HT1080 (cell line): ENCODE measurements around the gene ACRV1. TPM values are rescaled to one million over a fixed set of nuclear protein-coding genes. Genes with fewer than 3 reads are reported as not detected.
"Not testable (repeated sequence)": the region's sequence is repeated elsewhere in the genome, so short reads cannot be mapped to it uniquely, and the experiment has no call there.

Experiments used
- DNase-seq: peaks from one replicate; pipeline ENCODE4 v3.0.0-alpha.2; 2015; ENCODE audit warnings: low read depth
- polyA plus RNA-seq, 2 experiments: library from polyadenylated mRNA; depleted of rRNA; stranded (reverse); fragments of >200 nt; gene quantifications; 2 replicates each; pipeline ENCODE4 v1.2.3, GENCODE V29; 2015
- total RNA-seq: library from RNA; depleted of rRNA; stranded (reverse); fragments of >200 nt; shearing (Covaris generic); gene quantifications from 2 replicates; pipeline ENCODE4 v1.2.3, GENCODE V29; 2014; rRNA removed

The ACRV1 gene, protein sequence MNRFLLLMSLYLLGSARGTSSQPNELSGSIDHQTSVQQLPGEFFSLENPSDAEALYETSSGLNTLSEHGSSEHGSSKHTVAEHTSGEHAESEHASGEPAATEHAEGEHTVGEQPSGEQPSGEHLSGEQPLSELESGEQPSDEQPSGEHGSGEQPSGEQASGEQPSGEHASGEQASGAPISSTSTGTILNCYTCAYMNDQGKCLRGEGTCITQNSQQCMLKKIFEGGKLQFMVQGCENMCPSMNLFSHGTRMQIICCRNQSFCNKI
- total RNA-seq: 0.10 TPM in 1 of 2 replicates, not detected in the other
- polyA plus RNA-seq (2015; cell fraction: cytosol; rRNA removed): not detected in 2 replicates
- polyA plus RNA-seq (2015; cell fraction: nucleus; rRNA removed): 0.29 TPM in 1 of 2 replicates, not detected in the other

DNA sequence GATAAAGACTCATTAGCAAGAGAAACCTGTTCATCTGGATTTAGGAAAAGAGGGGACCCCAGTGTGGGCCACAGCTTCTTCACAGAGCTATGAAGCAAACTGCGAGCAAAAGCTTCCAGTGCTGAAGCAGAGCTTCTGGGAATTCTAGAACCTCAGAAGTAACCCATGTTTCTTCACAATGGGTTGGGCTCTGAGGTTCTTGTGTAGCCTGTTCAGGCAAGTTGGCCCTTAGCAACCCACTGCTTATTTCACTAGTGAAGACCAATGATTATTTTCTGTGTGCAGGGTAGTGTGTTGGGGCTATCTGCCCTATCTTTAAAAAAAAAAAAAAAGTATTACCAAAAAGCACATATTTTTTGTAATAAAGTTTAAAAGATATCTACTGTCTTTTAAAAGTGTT lies at the start of gene ACRV1:
Gene ACRV1, minus strand, starts transcription at position 101 of the 400 bp plus-strand sequence. Its CDS starts 67 bp downstream, at position 34.
- DNase-seq: no peak

DNA sequence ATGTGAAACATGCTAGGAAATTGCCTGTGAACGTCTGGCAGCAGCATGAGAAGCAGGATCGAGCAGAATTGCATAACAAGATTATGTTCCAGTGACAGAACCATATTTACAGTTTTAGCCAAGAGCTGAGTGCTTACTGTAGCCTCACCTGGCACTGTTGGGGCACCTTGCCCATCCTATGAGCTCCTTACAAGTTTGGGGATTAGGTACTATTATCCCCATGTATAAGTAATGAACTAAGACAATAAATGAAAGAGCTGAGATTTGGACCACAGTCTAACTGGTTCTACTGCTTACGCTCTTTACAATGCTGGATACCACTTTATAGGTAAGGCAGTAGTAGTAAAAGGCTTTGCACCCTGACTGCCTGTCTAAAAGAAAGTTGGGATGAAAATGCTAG lies 48.3 kb upstream of the ACRV1 start:
- no peak for DNase-seq

DNA sequence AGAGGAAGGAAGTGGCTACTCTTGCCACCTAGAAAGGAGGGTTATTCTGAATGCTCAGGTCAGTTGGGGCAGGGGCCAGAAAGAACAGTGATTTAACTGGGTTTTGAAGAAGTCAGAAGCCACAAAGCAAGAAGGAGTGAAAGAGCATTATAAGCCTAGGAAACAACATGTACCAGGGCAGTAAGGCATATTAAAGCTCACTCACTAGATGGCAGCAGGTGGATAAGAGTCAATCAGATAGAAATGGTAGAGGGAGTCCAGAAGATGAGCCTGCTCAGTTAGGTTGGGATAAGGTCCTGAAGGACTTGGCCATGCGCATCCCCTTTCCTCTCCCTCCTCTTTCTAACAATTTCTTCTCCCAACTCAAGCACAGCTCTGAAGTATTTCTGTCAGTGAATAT lies 43.5 kb upstream of the ACRV1 start:
- peak; percentile 29 for DNase-seq

DNA sequence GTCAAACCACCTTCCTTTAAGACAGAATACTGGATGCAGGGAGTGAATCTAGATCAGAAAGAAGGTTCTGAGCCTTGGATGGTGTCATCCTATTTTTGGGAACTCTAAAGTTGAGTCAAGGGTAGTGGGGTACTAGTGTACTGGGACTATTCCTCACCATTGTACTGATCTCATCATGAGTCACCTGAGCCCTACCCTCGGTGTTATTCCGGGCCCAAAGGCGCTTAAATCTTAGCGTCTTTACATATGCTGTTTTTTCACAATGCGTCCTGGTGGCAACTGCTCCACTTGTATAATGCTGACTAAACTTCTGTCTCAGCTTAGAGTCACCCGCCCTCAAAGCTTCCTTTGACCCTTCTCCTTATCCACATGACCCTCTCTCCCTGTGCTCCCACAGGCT lies 40.1 kb upstream of the ACRV1 start:
- DNase-seq: peak; percentile 75

DNA sequence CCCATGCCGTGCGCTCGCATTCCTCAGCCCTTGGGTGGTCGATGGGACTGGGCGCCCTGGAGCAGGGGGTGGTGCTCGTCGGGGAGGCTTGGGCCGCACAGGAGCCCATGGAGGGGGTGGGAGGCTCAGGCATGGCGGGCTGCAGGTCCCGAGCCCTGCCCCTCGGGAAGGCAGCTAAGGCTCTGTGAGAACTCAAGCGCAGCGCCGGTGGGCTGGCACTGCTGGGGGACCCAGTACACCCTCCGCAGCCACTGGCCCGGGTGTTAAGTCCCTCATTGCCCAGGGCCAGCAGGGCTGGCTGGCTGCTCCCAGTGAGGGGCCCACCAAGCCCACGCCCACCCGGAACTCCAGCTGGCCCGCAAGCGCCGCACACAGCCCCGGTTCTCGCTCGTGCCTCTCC lies 24.0 kb upstream of the ACRV1 start:
- not testable (repeated sequence) for DNase-seq

DNA sequence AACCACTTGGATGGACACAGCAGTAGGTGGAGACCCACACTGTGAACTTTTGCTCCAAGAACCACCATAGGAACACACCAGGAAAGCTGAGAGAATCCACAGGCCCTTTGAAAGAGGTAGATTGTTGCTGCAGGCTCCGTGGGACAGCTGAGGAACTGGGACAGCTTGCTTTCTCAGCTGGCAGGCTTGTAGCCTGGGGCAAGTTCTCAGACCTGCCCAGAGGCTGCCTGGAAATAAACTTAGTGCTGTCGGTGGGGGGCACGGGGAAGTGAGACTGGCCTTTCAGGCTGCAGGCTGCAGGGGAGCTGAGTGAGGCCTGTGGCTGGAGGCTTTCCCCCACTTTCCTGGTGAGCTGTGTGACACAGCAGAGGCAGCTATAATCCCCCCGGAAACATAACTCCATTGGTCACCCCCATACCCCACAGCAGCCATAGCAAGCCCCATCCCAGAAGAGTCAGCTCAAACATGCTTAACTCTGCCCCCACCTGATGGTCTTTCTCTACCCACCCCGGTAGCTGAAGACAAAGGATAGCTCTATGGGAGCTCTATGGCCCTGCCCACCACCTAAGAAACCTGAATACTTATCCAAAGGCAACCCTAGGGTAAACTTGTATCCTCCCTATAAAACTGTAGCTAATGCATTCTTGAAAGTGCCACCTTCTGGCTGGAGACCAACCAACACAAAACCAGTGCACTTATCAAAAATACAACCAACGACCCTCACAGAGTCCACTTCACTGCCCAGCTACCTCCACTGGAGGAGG lies 21.4 kb upstream of the ACRV1 start:
- DNase-seq: no peak

DNA sequence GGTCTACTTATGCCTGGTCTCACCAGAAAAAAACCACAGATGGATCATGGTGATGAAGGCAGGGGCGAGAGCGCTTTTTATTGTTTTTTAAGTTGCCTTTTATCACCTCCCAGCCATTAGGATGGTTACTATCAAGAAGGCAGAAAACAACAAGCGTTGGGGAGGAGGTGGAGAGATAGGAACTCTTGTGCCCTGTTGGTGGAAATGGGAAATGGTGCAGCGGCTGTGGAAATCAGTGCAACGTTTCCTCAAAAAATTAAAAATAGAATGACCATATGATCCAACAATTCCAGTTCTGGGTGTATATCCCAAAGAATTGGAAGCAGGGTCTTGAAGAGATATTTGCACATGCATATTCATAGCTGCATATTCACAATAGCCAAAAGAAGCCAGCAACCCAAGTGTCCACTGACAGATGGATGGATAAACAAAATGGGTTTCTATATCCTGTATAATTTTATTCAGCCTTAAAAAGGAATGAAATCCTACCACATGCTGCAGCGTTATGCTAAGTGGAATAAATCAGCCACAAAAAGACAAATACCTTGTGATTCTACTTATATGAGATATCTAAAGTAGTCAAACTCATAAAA lies 20.5 kb upstream of the ACRV1 start:
- DNase-seq: no peak

DNA sequence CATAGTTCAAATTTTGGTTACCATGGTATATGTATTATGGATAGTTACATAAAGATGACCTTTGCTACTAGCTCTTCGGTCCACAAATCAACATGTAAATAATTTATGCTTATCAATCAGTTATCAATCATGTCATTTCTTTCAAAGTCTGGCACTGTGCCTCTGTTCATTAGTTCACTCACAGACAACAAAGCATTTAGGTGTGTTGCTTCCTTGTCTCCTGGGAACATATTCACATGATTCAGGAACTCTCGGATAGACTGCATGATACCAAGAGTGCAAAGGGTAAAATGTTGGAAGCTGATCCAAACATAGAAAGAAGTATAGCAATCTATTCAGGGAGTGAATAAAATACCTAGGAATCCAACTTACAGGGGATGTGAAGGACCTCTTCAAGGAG lies 14.3 kb upstream of the ACRV1 start:
- DNase-seq: no peak

DNA sequence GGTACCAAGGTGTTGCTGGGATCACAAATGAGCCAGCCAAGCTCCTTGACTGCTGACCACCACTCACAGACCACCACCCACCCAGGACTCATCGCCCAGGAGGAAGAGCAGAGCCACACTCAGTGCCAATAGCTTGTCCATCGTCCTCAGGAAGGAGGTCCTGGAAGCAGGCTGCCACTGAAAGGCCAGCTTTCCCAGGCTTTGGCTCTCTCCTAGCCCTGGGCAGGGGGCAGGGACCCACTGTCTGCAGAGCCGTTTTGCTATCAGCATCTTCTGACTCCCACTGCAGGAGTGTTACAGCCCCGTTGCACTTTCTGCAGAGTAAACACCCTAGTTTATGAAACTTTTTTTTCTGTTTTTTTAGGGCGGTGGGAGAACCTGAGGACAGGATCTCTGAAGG lies 12.2 kb upstream of the ACRV1 start:
- no peak for DNase-seq

DNA sequence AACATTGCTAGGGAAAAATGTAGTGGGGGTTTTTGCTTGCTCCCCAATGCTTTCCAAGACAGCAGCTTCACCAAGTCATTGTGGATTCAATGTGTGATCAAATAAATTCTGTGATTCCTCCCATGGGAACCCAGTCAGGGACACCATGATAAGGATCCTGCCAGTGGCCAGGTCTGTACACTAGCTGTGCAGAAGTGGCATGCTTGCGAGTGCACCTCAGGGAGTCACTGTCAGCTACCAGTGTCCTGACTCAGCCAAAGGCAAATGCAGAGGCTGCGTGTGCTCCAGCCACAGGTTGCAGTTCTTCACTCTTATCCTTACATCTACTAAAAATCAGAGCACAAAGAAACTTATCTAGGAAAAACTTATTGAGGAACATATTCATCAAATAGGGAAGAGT lies 9.4 kb upstream of the ACRV1 start:
- no peak for DNase-seq

DNA sequence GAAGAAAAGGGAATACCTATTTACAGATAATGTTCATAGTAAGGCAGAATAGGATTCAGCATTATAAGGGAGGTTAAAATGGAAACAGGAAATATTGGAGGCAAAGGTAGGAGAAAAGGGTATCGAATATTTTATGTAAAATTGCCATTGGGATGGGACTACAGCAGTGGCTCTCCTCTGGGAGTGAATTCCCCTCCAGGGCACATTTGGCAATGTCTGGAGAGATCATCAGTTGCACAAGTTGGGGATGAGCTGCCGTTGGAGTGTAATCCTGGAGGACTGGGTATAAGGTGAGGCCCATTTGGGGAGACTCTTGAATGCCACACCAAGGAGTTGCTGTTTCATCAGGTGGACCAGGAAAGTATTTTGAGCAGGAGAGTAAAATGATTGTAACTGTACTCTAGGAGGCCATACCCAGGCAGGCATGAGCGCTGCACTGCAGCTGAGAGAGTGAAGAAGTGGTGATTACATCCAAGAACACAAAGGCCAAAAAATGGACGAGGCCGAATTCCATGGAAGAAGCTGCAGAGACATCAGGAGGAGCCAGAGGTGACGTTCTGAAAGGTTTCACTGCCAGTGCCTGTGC lies 8.7 kb upstream of the ACRV1 start:
- DNase-seq: no peak

DNA sequence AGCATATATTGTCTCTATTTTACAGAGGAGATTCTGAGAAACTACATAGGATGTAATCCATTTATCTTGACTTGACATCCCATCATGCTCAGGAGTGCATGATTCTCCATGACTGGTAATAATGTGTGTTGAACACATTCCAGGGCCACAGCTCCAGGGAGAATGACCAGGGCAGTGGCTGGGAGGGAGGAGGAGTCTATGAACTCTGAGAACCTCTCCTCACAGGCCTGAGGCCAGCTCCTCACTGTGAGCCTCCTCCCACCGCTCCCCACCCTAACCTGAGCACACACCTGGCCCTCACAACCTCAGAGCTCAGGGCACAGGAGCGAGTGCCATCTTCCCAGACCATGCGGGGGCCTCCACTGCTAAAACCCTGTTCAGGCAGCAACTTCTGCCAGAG lies 8.0 kb upstream of the ACRV1 start:
- no peak for DNase-seq

DNA sequence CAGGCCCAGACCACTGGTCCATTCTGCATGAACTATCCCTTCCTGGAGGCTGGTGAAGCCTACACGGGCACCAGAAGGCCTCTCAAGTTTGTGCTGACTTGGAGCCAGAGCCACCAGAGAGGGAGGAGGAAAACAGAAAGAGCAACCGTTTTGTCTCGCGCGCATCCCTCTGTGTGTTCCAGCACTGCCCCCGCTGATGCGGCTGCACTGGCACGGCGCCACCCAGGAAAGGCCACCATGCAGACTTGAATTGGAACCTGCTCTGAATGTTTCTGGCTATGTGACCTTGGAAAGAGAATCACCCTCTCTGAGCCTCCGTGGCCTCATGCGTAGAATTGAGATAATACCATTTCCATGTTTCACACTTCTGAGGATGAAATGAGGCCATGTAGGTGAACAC lies 7.4 kb upstream of the ACRV1 start:
- DNase-seq: no peak

DNA sequence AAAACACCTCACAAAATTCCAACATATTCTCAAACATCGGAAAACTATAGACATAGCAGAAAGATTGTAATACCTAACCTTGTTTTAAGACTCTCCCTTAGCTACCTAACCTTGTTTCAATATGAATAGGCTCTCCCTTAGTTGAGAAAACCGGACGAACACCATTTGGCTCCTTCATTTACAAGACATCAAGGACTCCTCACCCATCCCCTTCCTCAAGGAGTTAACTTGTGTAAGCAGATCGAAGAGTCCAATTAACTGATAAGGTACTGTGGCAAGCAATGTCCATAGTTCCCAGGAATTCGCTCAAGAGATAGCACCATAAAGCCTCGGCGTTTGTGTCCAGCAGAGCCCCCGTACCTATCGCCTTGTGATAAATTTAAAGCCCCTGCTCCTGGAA lies 4.6 kb upstream of the ACRV1 start:
- DNase-seq: no peak

DNA sequence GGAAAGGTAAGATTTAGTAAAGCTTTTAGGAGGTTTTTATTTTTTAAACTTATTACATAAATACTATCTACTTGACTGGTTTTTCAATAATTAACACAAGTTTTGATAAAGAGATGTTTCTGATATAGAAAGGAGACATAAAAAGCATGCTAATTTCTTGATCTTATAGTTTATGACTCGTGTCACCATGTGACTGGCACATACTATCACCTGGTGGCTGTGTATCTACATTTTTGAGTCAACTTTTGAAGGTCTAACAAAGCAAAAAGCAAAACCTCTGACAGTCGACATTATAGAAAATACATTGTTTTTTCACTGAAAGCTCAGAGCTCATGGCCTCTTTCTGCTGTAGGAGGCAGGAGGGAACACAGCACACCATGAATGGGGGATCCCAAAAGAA lies 810 bp downstream of the ACRV1 start:
- no peak for DNase-seq

DNA sequence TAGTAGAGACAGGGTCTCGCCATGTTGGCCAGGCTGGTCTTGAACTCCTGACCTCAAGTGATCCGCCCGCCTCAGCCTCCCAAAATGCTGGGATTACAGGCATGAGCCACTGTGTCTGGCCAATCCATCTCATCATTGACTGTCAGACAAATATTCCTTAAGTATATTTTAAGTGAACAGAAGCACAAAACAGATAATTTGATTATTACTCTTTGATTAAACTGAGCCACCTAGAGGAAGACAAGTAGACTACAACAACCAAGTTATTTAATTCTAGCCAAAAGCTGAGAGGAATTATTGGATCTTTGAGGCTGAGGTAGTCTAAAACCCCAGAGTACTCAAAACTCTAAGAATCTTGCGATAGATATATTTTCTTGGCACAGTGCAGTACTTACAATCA lies 1.2 kb downstream of the ACRV1 start:
- no peak for DNase-seq

DNA sequence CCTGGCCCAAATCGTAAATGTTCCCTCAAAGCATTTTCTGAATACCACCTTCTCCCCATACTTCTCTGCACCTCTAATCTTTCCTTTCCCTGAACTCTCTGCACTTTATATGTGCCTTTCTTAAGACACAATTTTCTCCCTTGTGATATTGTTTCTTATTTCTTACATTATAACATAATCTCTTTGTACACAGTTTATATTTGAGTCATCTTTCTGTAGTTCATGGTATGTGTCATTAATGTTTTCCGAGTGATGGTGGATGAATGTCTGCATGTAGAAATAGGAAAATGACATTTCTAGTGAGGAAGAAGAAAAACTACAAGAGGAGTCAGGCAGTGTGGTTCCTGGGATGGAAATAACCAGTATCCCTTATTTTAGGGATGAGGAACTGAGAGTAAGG lies 5.5 kb downstream of the ACRV1 start:
- no peak for DNase-seq

DNA sequence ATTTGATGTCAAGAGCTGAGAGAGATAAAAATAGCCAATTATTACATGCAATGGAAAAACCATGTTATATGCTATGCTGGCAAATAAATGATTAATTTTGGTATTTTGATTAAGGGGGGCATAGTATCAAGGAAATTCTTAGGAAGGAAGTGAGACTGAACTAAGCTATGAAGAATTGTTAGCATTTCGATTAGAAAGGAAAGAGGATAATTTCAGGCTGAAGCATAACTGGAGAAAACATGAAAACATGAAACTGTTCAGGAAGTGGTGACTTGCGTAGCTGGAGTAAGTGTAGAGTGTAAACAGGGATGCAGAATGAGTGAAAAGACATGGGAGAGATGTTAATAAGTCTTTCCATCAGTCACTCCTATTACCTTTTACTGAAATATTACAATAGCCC lies 6.4 kb downstream of the ACRV1 start:
- DNase-seq: no peak

DNA sequence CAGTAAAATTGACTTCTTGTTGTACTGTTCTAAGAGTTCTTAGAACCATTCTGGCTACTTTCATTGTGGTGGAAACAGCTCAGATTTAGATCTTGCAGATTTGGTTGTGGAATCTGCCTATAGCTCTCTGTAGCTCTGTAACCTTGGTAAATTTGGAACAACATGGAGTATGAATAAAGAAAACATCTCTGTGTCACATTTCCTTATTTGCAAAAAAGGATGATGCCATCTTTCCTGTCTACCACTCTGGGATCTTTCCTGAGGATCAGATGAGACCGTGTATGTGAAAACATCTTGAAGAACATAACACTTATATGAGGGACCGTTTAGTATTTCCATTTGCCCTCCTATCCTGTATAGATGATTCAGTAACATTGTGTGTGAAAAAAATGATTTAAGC lies 9.1 kb downstream of the ACRV1 start:
- no peak for DNase-seq

DNA sequence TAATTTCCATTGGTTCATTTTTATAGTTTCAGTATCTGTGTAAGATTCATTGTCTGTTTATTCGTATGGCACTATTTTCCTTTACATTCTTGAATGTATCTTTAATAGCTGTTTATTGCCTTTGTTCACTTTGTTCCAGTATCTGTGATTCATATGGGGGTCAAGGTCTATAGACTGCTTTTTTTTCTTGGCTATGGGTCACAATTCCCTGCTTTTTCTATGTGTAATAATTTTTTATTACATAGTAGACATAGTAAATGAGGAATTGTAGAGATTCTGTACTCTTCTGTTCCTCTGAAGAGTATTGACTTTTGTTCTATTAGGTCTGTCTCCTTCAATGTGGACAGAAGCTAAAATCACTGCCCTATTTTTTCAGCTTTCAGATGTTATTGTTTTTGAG lies 10.5 kb downstream of the ACRV1 start:
- no peak for DNase-seq

DNA sequence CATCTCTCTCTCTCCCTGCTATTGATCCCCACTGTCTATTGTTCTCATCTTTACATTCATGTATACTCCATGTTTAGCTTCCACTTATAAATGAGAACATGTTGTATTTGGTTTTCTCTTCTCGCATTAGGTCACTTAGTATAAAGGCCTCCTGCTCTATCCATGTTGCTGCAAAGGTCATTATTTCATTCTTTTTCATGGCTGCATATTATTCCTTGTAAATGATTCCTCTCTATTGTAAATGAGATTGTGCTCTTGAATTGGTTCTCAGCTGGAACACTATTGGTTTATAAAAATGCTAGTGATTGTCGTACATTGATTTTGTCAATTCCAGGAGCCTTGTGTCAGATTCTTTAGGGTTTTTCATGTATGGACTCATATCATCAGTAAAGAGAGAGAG lies 13.5 kb downstream of the ACRV1 start:
- DNase-seq: no peak

DNA sequence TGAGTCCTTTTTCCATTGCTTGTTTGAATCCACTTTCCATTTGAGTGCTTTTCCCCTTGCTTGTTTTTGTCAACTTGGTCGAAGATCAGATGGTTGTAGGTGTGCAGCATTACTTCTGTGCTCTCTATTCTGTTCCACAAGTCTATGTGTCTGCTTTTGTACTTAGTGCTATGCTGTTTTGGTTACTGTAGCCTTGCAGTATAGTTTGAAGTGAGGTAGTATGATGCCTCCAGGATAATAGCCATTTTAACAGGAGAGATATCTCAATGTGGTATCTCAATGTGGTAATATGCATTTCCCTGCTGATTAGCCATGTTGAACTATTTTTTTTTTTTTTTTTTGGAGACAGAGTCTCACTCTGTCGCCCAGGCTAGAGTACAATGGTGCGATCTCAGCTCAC lies 16.7 kb downstream of the ACRV1 start:
- no peak for DNase-seq
